ENCODE data around the gene CTNND2.

- TF ChIP-seq INSM2 (tag by site-specific recombination; IDR thresholded peaks at IDR 0.05): no peak
- TF ChIP-seq KLF1 (tag by site-specific recombination; IDR thresholded peaks at IDR 0.05): no peak
- no peak for TF ChIP-seq CTCF (tag by site-specific recombination; IDR thresholded peaks at IDR 0.05)
Measured at GRCh38 chr5:11281842-11282241, 622.4 kb downstream of the CTNND2 start.
